HTERT RPE-1 (cell line): ENCODE measurements around the gene RTP2.

Experiments
- in situ Hi-C: fragments of 300-500 bp; cut with MboI; formaldehyde crosslinking; loops from 4 replicates; pipeline ENCODE4 v1.14.3; 2020; ENCODE audit warnings: low sequenced_read_pairs

RTP2 gene

GRCh38 chr3:187702507-187703033 is at the start of gene RTP2:
RTP2 (minus strand) TSS chr3:187702557; CDS start chr3:187702128, 429 bp downstream.
- in situ Hi-C loops = no loop called here

- in situ Hi-C loops = no loop called here
Observed at GRCh38 chr3:187750513-187751123, 48.3 kb upstream of the RTP2 start.

- in situ Hi-C loops = no loop called here
Observed at GRCh38 chr3:187750006-187750512, 47.7 kb upstream of the RTP2 start.

GRCh38 chr3:187748050-187748481 is 45.7 kb upstream of the RTP2 start:
- in situ Hi-C loops = no loop called here

GRCh38 chr3:187747506-187747905 is 45.1 kb upstream of the RTP2 start:
- in situ Hi-C loops = no loop called here

GRCh38 chr3:187746442-187747281 is 44.3 kb upstream of the RTP2 start:
- in situ Hi-C loops = no loop called here

- in situ Hi-C loops = no loop called here
Observed at GRCh38 chr3:187746059-187746441, 43.7 kb upstream of the RTP2 start.

GRCh38 chr3:187745201-187746058 is 43.1 kb upstream of the RTP2 start, which contains the start of gene BCL6:
BCL6 (minus strand) TSS chr3:187745468; CDS start chr3:187733693, 11,775 bp downstream.
- in situ Hi-C loops = no loop called here

- in situ Hi-C loops = no loop called here
Observed at GRCh38 chr3:187744169-187745151, 42.1 kb upstream of the RTP2 start.

GRCh38 chr3:187743195-187744141 is 41.1 kb upstream of the RTP2 start:
- in situ Hi-C loops = no loop called here

GRCh38 chr3:187742351-187743171 is 40.2 kb upstream of the RTP2 start:
- in situ Hi-C loops = no loop called here

GRCh38 chr3:187741403-187742350 is 39.3 kb upstream of the RTP2 start:
- in situ Hi-C loops = no loop called here

- in situ Hi-C loops = no loop called here
Observed at GRCh38 chr3:187740421-187741399, 38.4 kb upstream of the RTP2 start.

GRCh38 chr3:187739561-187740332 is 37.4 kb upstream of the RTP2 start:
- in situ Hi-C loops = no loop called here
